ENCODE results near the gene DEFB121. TPM values are rescaled to one million over a fixed set of nuclear protein-coding genes. Genes with fewer than 3 reads are reported as not detected.

DEFB121 gene
- total RNA-seq, 1 donor from 2014 or later = not detected

GRCh38 chr20:31415653-31416052, 9.6 kb upstream of the DEFB121 start:
- no peak overlapping the region for H3K27ac Mint-ChIP-seq (ENCODE audit: unreplicated experiment)
- H3K27me3 Mint-ChIP-seq (ENCODE audit: unreplicated experiment) = no peaks in the 10 kb centered on the region
- peaks cover 6% of the 10 kb centered on the region for H3K9me3 Mint-ChIP-seq (ENCODE audit: unreplicated experiment)
- H3K36me3 Mint-ChIP-seq (ENCODE audit: unreplicated experiment) = no peaks in the 10 kb centered on the region
- TF ChIP-seq, protein P1, sequence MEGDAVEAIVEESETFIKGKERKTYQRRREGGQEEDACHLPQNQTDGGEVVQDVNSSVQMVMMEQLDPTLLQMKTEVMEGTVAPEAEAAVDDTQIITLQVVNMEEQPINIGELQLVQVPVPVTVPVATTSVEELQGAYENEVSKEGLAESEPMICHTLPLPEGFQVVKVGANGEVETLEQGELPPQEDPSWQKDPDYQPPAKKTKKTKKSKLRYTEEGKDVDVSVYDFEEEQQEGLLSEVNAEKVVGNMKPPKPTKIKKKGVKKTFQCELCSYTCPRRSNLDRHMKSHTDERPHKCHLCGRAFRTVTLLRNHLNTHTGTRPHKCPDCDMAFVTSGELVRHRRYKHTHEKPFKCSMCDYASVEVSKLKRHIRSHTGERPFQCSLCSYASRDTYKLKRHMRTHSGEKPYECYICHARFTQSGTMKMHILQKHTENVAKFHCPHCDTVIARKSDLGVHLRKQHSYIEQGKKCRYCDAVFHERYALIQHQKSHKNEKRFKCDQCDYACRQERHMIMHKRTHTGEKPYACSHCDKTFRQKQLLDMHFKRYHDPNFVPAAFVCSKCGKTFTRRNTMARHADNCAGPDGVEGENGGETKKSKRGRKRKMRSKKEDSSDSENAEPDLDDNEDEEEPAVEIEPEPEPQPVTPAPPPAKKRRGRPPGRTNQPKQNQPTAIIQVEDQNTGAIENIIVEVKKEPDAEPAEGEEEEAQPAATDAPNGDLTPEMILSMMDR (IDR thresholded peaks at IDR 0.05) = no peak
- no peak overlapping the region for H3K4me3 Mint-ChIP-seq (ENCODE audit: unreplicated experiment)
- no peaks in the 10 kb centered on the region for H3K4me1 Mint-ChIP-seq (ENCODE audit: unreplicated experiment)
- no peak for DNase-seq (ENCODE audit: extremely low spot score, unreplicated experiment)

DNA sequence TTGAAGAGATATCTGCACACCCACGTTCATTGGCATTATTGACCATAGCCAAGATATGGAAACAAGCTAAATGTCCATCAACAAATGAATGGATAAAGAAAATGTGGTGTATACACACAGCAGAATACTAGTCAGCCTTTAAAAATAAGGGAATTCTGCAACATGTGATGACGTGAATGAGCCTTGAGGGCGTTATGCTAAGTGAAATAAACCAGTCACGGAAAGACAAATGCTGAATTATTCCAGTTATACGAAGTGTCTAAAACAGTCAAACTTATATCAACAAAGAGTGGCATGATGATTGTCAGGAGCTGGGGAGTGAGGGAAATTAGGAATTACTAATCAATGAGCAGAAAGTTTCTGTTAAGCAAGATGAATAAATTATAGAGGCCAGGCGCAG, 8.4 kb upstream of the DEFB121 start:
- no peak overlapping the region for H3K4me3 Mint-ChIP-seq (ENCODE audit: unreplicated experiment)
- H3K27ac Mint-ChIP-seq (ENCODE audit: unreplicated experiment) = no peak overlapping the region
- DNase-seq (ENCODE audit: extremely low spot score, unreplicated experiment) = no peak
- H3K36me3 Mint-ChIP-seq (ENCODE audit: unreplicated experiment) = no peaks in the 10 kb centered on the region
- no peaks in the 10 kb centered on the region for H3K4me1 Mint-ChIP-seq (ENCODE audit: unreplicated experiment)
- H3K9me3 Mint-ChIP-seq (ENCODE audit: unreplicated experiment) = peaks cover 6% of the 10 kb centered on the region
- TF ChIP-seq, protein P1 (IDR thresholded peaks at IDR 0.05) = no peak
- no peaks in the 10 kb centered on the region for H3K27me3 Mint-ChIP-seq (ENCODE audit: unreplicated experiment)

DNA sequence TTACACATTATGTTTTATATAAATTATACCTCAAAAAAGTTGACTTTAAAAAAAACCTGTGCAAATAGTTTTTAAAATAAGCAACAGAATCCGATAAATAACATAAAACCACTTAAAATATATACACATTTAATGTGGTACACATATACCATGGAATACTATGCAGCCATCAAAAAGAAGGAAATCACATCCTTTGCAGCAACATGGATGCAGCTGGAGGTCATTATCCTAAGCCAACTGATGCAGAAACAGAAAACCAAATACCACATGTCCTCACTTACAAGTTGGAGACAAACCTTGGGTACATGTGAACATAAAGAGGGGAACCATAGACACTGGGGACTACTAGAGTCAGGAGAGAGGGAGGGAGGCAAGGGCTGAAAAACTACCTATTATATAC, 4.0 kb upstream of the DEFB121 start:
- Mint-ChIP-seq H3K36me3 (ENCODE audit: unreplicated experiment) (no peaks in the 10 kb centered on the region), H3K27ac (ENCODE audit: unreplicated experiment) (no peak overlapping the region), H3K4me1 (ENCODE audit: unreplicated experiment) (no peaks in the 10 kb centered on the region)

DNA sequence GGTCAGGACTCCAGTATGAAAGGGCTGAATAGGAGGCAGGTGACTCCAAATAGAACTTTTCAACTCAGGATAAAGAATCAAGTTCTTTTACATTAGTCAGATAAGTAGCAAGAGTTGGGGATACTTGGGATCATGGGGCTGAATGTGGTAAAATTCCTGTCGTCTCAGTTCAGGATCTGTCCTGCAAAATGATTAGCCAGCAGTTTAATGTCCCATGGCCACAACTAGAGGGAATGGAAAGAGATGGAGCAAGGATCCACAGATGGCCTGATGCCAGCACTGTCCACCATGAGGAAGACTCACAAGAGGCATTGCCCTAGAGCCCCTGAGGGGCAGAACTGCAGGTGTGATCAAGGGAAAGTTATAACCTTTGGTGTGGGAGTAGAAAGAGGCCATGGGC, 2.1 kb downstream of the DEFB121 start:
- Mint-ChIP-seq H3K27me3 (ENCODE audit: unreplicated experiment) (no peaks in the 10 kb centered on the region), H3K4me3 (ENCODE audit: unreplicated experiment) (no peak overlapping the region), H3K36me3 (ENCODE audit: unreplicated experiment) (no peaks in the 10 kb centered on the region), H3K4me1 (ENCODE audit: unreplicated experiment) (no peaks in the 10 kb centered on the region), H3K9me3 (ENCODE audit: unreplicated experiment) (peaks cover 12% of the 10 kb centered on the region), H3K27ac (ENCODE audit: unreplicated experiment) (no peak overlapping the region)
- TF ChIP-seq, protein P1 (IDR thresholded peaks at IDR 0.05) = no peak
- no peak for DNase-seq (ENCODE audit: extremely low spot score, unreplicated experiment)

More for the DNA sequence above, 4.0 kb upstream of the DEFB121 start:
- H3K27me3 Mint-ChIP-seq (ENCODE audit: unreplicated experiment) = no peaks in the 10 kb centered on the region
- H3K9me3 Mint-ChIP-seq (ENCODE audit: unreplicated experiment) = peaks cover 9% of the 10 kb centered on the region
- TF ChIP-seq, protein P1 (IDR thresholded peaks at IDR 0.05) = no peak
- no peak overlapping the region for H3K4me3 Mint-ChIP-seq (ENCODE audit: unreplicated experiment)
- no peak for DNase-seq (ENCODE audit: extremely low spot score, unreplicated experiment)

DNA sequence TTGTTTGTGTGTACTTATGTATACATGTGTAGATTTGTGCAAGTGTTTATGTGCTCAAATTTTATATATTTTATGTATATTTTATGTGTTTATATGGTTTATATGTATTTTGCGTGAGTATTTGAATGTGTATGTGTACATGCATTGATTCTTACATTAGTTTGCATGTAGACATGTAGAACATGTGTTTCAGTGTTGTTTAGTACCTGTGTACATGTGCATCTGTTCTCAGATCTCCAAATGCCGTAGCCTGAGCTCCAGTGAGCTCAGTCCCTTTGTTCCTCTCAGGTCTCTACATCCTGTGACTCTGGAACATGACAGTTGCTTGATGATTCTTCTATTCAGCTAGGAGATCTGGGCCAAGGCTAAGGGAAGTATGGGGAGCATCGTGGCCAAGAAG, 11.1 kb downstream of the DEFB121 start:
- no peak for DNase-seq (ENCODE audit: extremely low spot score, unreplicated experiment)
- H3K9me3 Mint-ChIP-seq (ENCODE audit: unreplicated experiment) = no peaks in the 10 kb centered on the region
- H3K27ac Mint-ChIP-seq (ENCODE audit: unreplicated experiment) = no peak overlapping the region
- no peaks in the 10 kb centered on the region for H3K36me3 Mint-ChIP-seq (ENCODE audit: unreplicated experiment)
- no peak overlapping the region for H3K4me3 Mint-ChIP-seq (ENCODE audit: unreplicated experiment)
- TF ChIP-seq, protein P1 (IDR thresholded peaks at IDR 0.05) = no peak
- no peaks in the 10 kb centered on the region for H3K27me3 Mint-ChIP-seq (ENCODE audit: unreplicated experiment)
- H3K4me1 Mint-ChIP-seq (ENCODE audit: unreplicated experiment) = no peaks in the 10 kb centered on the region

Measured in osteocyte (in vitro differentiated cells).